T-helper 1 cell treated with Interleukin-12 subunit alpha and Interleukin-12 subunit beta and Interleukin-4 antibody, amounts not matched to agents 30 μg/mL and 1 μg/mL, for 36 hours (primary cell): Measurements from ENCODE around the gene NME5.

Source experiments
- H3K27ac Mint-ChIP-seq: one replicate; pipeline ENCODE4 v1.8.0; 2021; ENCODE audit warnings: mild to moderate bottlenecking, mixed read lengths
- H3K27me3 Mint-ChIP-seq: one replicate; pipeline ENCODE4 v1.8.0; 2021; ENCODE audit warnings: low read depth, mixed read lengths
- H3K36me3 Mint-ChIP-seq: one replicate; pipeline ENCODE4 v1.8.0; 2021; ENCODE audit warnings: low read depth, mixed read lengths
- H3K4me1 Mint-ChIP-seq: one replicate; pipeline ENCODE4 v1.8.0; 2021; ENCODE audit warnings: low read depth, mixed read lengths
- H3K4me3 Mint-ChIP-seq: one replicate; pipeline ENCODE4 v1.8.0; 2021; ENCODE audit warnings: mild to moderate bottlenecking, moderate library complexity, mixed read lengths
- H3K9me3 Mint-ChIP-seq: one replicate; pipeline ENCODE4 v1.8.0; 2021; ENCODE audit warnings: mixed read lengths

NME5 gene

GRCh38 chr5:138138949-138139780 lies at the start of gene NME5:
Gene NME5 (minus strand): TSS chr5:138139428. CDS start chr5:138138780, 648 bp downstream.
- Mint-ChIP-seq H3K27me3 (peaks cover 22% of the 10 kb centered on the region), H3K36me3 (no peaks in the 10 kb centered on the region), H3K9me3 (no peaks in the 10 kb centered on the region), H3K27ac (no peak within 1 kb of the TSS), H3K4me1 (no peaks in the 10 kb centered on the region), H3K4me3 (no peak within 1 kb of the TSS)

DNA sequence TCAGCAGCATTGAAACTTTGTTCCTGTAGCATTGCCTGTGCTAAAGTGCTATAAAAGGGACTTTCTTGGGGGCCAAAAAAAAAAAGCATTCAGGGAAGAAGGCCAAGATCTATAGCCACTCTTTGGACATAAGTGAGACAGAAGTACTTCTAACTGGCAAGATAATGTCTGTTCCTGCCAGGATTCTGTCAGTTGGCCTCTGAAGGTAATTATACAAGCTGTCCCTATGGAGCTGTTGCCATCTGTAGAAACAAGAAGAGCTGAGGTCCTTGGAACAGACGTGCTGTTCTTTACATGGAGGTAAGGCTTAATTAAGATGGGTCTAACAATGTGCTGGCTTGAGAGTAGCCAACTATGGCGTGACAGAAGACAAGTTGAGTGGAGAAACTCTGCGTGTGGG lies 49.4 kb upstream of the NME5 start:
- Mint-ChIP-seq H3K4me1 (no peaks in the 10 kb centered on the region), H3K9me3 (no peaks in the 10 kb centered on the region), H3K27me3 (no peaks in the 10 kb centered on the region), H3K4me3 (no peak overlapping the region), H3K27ac (no peak overlapping the region), H3K36me3 (peaks cover 48% of the 10 kb centered on the region)

GRCh38 chr5:138186002-138186447 lies 46.8 kb upstream of the NME5 start:
- Mint-ChIP-seq H3K4me1 (peaks cover 3% of the 10 kb centered on the region), H3K36me3 (peaks cover 58% of the 10 kb centered on the region), H3K27me3 (no peaks in the 10 kb centered on the region), H3K9me3 (no peaks in the 10 kb centered on the region), H3K4me3 (no peak overlapping the region), H3K27ac (peak overlapping the region; percentile 8)

DNA sequence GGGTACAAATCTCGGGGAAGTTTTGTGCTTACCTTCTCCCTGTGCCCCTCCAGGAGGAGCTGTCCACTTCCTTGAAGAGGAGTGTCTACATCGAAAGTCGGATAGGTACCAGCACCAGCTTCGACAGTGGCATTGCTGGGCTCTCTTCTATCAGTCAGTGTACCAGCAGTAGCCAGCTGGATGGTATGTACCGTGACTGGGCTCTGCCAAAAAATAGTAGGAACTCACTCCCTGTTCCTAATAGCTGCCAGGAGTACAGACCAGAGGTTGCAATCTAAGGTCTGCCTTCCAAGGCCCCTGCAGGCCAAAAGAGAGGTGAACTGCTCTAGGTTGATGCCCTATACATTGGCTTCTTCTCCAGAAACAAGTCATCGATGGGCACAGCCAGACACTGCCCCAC lies 43.6 kb upstream of the NME5 start:
- Mint-ChIP-seq H3K36me3 (peaks cover 47% of the 10 kb centered on the region), H3K27me3 (no peaks in the 10 kb centered on the region), H3K9me3 (no peaks in the 10 kb centered on the region), H3K4me1 (peaks cover 14% of the 10 kb centered on the region), H3K27ac (no peak overlapping the region), H3K4me3 (no peak overlapping the region)

- Mint-ChIP-seq H3K4me3 (no peak overlapping the region), H3K9me3 (no peaks in the 10 kb centered on the region), H3K27me3 (no peaks in the 10 kb centered on the region), H3K27ac (no peak overlapping the region), H3K4me1 (peaks cover 21% of the 10 kb centered on the region), H3K36me3 (peaks cover 37% of the 10 kb centered on the region)
Measured at GRCh38 chr5:138180841-138181240, 41.6 kb upstream of the NME5 start.

GRCh38 chr5:138180183-138180782 lies 41.1 kb upstream of the NME5 start:
- Mint-ChIP-seq H3K27me3 (no peaks in the 10 kb centered on the region), H3K27ac (peak overlapping the region; percentile 54), H3K4me3 (no peak overlapping the region), H3K4me1 (peaks cover 21% of the 10 kb centered on the region), H3K9me3 (no peaks in the 10 kb centered on the region), H3K36me3 (peaks cover 37% of the 10 kb centered on the region)

DNA sequence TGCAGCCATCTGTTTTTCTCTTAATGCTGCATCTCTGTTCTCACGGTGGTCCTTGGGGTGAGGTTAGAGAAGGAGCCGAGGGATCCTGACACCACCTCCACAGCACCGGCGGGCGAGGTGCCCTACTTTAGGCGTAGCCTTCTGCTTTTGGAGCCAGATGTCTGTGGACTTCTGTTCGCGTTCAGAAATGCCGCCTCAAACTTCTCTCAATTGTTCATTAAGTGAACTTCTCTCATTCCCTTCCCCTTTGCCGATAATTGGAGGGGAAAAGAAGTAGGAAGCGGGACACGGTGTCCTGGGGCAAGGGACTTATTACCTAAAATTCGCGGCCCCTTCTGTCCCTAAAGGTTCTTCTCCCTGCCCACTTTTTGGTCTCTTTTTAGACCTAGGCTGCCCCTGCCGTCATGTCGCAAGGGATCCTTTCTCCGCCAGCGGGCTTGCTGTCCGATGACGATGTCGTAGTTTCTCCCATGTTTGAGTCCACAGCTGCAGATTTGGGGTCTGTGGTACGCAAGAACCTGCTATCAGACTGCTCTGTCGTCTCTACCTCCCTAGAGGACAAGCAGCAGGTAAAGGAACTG lies 40.1 kb upstream of the NME5 start:
- H3K36me3 Mint-ChIP-seq = peaks cover 31% of the 10 kb centered on the region
- peaks cover 21% of the 10 kb centered on the region for H3K4me1 Mint-ChIP-seq
- H3K27me3 Mint-ChIP-seq = no peaks in the 10 kb centered on the region
- no peaks in the 10 kb centered on the region for H3K9me3 Mint-ChIP-seq
- no peak overlapping the region for H3K27ac Mint-ChIP-seq
- H3K4me3 Mint-ChIP-seq = no peak overlapping the region

- peaks cover 21% of the 10 kb centered on the region for H3K4me1 Mint-ChIP-seq
- no peaks in the 10 kb centered on the region for H3K9me3 Mint-ChIP-seq
- H3K27me3 Mint-ChIP-seq = no peaks in the 10 kb centered on the region
- H3K36me3 Mint-ChIP-seq = peaks cover 26% of the 10 kb centered on the region
- H3K27ac Mint-ChIP-seq = peak within 1 kb of the TSS; percentile 20
- no peak within 1 kb of the TSS for H3K4me3 Mint-ChIP-seq
Measured at GRCh38 chr5:138178516-138179276, 39.5 kb upstream of the NME5 start, which contains the start of the genes BRD8 and KIF20A. Gene BRD8 (minus strand): TSS chr5:138178630. CDS start chr5:138178614, 16 bp downstream. Gene KIF20A (plus strand): TSS chr5:138179112. CDS start chr5:138179681, 569 bp downstream.

DNA sequence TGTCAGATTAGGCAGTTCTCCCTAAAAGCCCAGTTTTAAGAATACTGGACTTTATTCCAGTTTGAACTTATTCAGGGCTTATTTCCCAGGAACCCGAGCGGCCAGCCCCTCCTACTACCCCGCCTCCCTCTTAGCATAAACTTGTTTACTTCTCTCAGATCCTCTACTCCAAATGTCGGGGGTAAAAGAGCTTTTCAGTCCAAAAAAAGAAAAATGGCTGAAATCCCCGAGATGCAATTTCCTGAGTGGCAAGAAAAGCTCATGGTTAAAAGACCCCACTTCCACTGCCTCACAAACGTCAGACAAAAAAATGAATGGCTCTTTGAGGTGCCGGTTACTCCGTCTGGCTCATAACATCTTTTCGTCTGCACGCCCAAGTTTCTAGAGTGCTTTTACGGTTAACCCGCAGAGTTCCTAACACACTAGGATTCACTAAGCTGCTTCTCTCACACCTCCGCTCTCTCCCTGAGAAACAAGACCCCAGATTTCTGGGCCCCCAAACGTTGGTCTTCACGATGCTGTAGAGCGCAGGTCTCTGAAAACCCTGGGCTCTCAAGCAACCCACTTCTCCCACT lies 38.8 kb upstream of the NME5 start:
- no peaks in the 10 kb centered on the region for H3K9me3 Mint-ChIP-seq
- peak overlapping the region; percentile 20 for H3K27ac Mint-ChIP-seq
- peaks cover 24% of the 10 kb centered on the region for H3K36me3 Mint-ChIP-seq
- H3K4me1 Mint-ChIP-seq = peaks cover 21% of the 10 kb centered on the region
- no peak overlapping the region for H3K4me3 Mint-ChIP-seq
- H3K27me3 Mint-ChIP-seq = no peaks in the 10 kb centered on the region

DNA sequence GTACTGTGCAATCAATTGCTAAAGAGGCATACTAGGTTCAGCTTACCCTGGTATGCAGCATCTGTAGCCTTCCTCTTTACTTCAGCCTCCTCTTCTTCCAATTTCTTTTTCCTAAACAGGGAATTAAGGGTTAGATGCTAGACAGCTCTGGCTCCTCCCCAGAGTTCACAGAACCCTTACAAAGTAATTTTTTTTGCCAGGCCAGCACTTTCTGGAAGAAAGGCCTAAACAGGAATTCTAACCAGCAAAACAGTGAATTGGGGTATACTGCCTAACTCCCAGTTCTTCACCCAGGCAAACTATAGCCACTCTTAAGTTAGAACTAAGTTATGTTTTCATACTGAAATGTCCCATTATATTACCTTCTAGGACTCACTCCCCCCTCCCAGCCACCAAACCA lies 31.1 kb upstream of the NME5 start:
- H3K4me1 Mint-ChIP-seq = no peaks in the 10 kb centered on the region
- H3K36me3 Mint-ChIP-seq = peaks cover 59% of the 10 kb centered on the region
- H3K27ac Mint-ChIP-seq = no peak overlapping the region
- no peak overlapping the region for H3K4me3 Mint-ChIP-seq
- no peaks in the 10 kb centered on the region for H3K27me3 Mint-ChIP-seq
- H3K9me3 Mint-ChIP-seq = no peaks in the 10 kb centered on the region

DNA sequence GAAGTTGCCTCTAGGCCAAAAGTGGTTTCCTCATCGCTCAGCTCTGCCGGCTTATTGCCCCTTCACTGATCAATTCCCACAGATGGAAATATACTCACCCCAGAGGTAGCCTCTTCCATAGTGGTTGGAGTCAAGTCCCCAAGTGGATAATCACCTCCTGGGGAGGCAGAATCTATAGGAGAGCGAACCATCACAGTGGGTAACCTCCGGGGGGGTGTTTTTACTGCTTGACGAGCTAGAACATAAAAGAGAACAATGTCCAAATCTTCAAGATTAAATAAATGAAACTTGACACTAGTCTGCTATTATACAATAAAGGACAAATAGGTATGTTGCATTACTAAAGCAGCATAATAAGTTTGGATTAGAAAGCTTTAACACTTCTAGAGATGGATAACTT lies 29.9 kb upstream of the NME5 start:
- H3K27ac Mint-ChIP-seq = no peak overlapping the region
- peaks cover 66% of the 10 kb centered on the region for H3K36me3 Mint-ChIP-seq
- no peak overlapping the region for H3K4me3 Mint-ChIP-seq

DNA sequence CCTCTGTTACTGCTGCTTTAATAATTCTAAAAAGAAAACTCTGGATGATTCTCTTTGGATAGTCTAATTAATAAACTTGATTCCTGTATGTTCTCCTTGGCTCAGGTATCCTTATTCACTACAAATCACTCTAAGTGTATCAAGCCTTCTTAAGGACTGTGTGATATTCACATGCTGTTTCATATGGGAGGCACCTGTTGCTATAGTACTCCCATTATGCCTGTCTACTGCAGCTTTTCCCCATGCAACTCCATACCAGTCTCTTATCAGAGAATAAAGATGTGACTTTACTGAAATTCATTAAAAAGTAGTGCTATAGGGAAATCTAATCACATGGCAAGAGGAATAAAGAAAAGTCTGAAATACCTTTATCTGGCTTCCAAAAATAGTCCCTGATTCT lies 24.5 kb upstream of the NME5 start:
- Mint-ChIP-seq H3K27me3 (no peaks in the 10 kb centered on the region), H3K9me3 (no peaks in the 10 kb centered on the region), H3K36me3 (peaks cover 72% of the 10 kb centered on the region), H3K4me1 (no peaks in the 10 kb centered on the region), H3K27ac (no peak overlapping the region), H3K4me3 (no peak overlapping the region)

More for the DNA sequence above, 29.9 kb upstream of the NME5 start:
- Mint-ChIP-seq H3K27me3 (no peaks in the 10 kb centered on the region), H3K4me1 (no peaks in the 10 kb centered on the region), H3K9me3 (no peaks in the 10 kb centered on the region)

DNA sequence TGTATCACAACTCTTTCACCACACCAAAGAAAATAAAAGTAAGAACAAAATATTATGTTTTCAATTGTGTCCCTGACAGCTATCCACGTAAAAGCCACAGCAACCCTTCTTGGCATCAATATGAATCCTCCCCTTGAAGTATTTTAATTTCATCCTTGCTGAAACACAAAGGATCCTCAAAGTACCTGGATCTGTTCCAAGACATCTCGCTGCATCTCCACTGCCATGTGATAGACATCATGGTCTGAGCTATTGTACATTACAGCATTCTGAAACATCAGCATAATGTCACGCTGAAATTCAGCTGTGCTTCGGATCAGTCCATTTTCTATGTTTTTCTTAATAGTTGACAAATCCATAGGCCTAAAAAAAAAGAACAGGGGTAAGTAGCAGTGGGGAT lies 21.5 kb upstream of the NME5 start:
- Mint-ChIP-seq H3K4me1 (no peaks in the 10 kb centered on the region), H3K27me3 (no peaks in the 10 kb centered on the region), H3K27ac (no peak overlapping the region), H3K36me3 (peaks cover 58% of the 10 kb centered on the region), H3K9me3 (no peaks in the 10 kb centered on the region), H3K4me3 (no peak overlapping the region)

DNA sequence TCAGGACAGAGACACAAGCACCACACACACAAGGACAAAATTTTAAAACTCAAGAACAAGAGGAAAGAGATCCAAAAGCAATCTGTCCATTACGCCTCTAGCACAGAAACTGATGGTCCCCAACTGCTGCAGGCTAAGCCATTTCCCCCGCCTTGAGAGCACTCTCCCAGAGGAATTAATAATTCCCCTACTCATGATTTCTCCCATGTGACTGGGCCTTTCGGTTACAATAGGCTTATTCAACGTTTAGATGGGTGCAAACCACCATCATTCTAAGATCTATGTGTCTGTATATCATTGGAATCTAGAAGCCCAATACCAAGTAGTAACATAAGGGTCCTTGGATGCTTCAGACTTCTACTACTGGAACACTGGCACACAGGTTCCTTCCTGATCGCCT lies 20.4 kb upstream of the NME5 start:
- no peaks in the 10 kb centered on the region for H3K4me1 Mint-ChIP-seq
- H3K27ac Mint-ChIP-seq = no peak overlapping the region
- no peaks in the 10 kb centered on the region for H3K9me3 Mint-ChIP-seq
- H3K4me3 Mint-ChIP-seq = no peak overlapping the region
- H3K27me3 Mint-ChIP-seq = no peaks in the 10 kb centered on the region
- H3K36me3 Mint-ChIP-seq = peaks cover 52% of the 10 kb centered on the region
